ENCODE measurements around the gene KIZ. TPM values are rescaled to one million over a fixed set of nuclear protein-coding genes. Genes with fewer than 3 reads are reported as not detected.
"Not testable (repeated sequence)": the region's sequence is repeated elsewhere in the genome, so short reads cannot be mapped to it uniquely, and the experiment has no call there.

The KIZ gene
- total RNA-seq, 1 experiment from 2014 or later, result 43.6 TPM

DNA sequence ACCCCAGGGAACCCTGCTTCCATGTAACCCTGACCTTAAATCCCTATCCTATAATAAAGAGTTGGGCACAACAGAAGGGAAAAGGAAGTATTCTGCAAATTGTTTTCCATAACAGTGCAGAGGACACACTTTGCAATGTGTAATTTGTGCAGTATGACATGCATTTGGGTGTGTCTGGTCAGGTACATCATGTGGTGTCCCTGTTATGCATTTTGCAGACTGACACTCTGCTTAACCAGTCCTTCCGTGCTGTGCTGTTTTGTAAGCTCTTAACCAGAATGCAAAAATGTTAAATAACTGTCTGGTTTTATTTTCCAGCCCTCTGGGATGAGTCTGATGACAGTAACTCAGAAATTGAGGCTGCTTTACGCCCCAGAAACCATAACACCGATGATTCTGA lies 120.3 kb downstream of the KIZ start:
- H3K9me3 Mint-ChIP-seq, result peaks cover 5% of the 10 kb centered on the region
- DNase-seq (ENCODE audit: low spot score) (no peak), ATAC-seq (no peak)
- TF ChIP-seq, protein P1, sequence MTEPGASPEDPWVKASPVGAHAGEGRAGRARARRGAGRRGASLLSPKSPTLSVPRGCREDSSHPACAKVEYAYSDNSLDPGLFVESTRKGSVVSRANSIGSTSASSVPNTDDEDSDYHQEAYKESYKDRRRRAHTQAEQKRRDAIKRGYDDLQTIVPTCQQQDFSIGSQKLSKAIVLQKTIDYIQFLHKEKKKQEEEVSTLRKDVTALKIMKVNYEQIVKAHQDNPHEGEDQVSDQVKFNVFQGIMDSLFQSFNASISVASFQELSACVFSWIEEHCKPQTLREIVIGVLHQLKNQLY (CRISPR knock-in tag; IDR thresholded peaks at IDR 0.05), result no peak
- TF ChIP-seq, protein P2, sequence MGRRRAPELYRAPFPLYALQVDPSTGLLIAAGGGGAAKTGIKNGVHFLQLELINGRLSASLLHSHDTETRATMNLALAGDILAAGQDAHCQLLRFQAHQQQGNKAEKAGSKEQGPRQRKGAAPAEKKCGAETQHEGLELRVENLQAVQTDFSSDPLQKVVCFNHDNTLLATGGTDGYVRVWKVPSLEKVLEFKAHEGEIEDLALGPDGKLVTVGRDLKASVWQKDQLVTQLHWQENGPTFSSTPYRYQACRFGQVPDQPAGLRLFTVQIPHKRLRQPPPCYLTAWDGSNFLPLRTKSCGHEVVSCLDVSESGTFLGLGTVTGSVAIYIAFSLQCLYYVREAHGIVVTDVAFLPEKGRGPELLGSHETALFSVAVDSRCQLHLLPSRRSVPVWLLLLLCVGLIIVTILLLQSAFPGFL (CRISPR knock-in tag; IDR thresholded peaks at IDR 0.05; ENCODE audit: borderline replicate concordance), result no peak
- TF ChIP-seq, protein P3, sequence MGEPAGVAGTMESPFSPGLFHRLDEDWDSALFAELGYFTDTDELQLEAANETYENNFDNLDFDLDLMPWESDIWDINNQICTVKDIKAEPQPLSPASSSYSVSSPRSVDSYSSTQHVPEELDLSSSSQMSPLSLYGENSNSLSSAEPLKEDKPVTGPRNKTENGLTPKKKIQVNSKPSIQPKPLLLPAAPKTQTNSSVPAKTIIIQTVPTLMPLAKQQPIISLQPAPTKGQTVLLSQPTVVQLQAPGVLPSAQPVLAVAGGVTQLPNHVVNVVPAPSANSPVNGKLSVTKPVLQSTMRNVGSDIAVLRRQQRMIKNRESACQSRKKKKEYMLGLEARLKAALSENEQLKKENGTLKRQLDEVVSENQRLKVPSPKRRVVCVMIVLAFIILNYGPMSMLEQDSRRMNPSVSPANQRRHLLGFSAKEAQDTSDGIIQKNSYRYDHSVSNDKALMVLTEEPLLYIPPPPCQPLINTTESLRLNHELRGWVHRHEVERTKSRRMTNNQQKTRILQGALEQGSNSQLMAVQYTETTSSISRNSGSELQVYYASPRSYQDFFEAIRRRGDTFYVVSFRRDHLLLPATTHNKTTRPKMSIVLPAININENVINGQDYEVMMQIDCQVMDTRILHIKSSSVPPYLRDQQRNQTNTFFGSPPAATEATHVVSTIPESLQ (CRISPR knock-in tag; IDR thresholded peaks at IDR 0.05), result no peak
- no peak for TF ChIP-seq IRF2 (CRISPR knock-in tag; IDR thresholded peaks at IDR 0.05; ENCODE audit: borderline replicate concordance, low read depth)
- TF ChIP-seq, protein P4, sequence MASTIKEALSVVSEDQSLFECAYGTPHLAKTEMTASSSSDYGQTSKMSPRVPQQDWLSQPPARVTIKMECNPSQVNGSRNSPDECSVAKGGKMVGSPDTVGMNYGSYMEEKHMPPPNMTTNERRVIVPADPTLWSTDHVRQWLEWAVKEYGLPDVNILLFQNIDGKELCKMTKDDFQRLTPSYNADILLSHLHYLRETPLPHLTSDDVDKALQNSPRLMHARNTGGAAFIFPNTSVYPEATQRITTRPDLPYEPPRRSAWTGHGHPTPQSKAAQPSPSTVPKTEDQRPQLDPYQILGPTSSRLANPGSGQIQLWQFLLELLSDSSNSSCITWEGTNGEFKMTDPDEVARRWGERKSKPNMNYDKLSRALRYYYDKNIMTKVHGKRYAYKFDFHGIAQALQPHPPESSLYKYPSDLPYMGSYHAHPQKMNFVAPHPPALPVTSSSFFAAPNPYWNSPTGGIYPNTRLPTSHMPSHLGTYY (CRISPR knock-in tag; IDR thresholded peaks at IDR 0.05), result no peak
- TF ChIP-seq, protein P5, sequence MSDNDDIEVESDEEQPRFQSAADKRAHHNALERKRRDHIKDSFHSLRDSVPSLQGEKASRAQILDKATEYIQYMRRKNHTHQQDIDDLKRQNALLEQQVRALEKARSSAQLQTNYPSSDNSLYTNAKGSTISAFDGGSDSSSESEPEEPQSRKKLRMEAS (CRISPR knock-in tag; IDR thresholded peaks at IDR 0.05), result no peak
- TF ChIP-seq, protein P6, sequence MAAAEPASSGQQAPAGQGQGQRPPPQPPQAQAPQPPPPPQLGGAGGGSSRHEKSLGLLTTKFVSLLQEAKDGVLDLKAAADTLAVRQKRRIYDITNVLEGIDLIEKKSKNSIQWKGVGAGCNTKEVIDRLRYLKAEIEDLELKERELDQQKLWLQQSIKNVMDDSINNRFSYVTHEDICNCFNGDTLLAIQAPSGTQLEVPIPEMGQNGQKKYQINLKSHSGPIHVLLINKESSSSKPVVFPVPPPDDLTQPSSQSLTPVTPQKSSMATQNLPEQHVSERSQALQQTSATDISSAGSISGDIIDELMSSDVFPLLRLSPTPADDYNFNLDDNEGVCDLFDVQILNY (CRISPR knock-in tag; IDR thresholded peaks at IDR 0.05), result no peak
- no peak for TF ChIP-seq HMGA2 (CRISPR knock-in tag; IDR thresholded peaks at IDR 0.05)
- TF ChIP-seq ZNF416 (CRISPR knock-in tag; IDR thresholded peaks at IDR 0.05), result no peak
- TF ChIP-seq PRRX2 (CRISPR knock-in tag; IDR thresholded peaks at IDR 0.05), result no peak
- TF ChIP-seq NFATC4 (CRISPR knock-in tag; IDR thresholded peaks at IDR 0.05), result no peak
- TF ChIP-seq NFE2L1 (CRISPR knock-in tag; IDR thresholded peaks at IDR 0.05), result no peak
- TF ChIP-seq ZNF396 (CRISPR knock-in tag; IDR thresholded peaks at IDR 0.05; ENCODE audit: borderline replicate concordance), result no peak
- no peak for TF ChIP-seq SP1 (CRISPR knock-in tag; conservative IDR thresholded peaks at IDR 0.05)
- no peak overlapping the region for H3K4me3 Mint-ChIP-seq
- peaks cover 10% of the 10 kb centered on the region for H3K36me3 Mint-ChIP-seq
- H3K27ac Mint-ChIP-seq, result no peak overlapping the region
- peaks cover 20% of the 10 kb centered on the region for H3K4me1 Mint-ChIP-seq
- ChIA-PET CTCF (interaction anchor here (2.3 kb wide), 1 partner anchor 11 kb away, joined by 22 read pairs; no protein-coding TSS in a partner anchor), POLR2A (no interaction called here)
- H3K27me3 Mint-ChIP-seq (ENCODE audit: low read depth), result no peaks in the 10 kb centered on the region

DNA sequence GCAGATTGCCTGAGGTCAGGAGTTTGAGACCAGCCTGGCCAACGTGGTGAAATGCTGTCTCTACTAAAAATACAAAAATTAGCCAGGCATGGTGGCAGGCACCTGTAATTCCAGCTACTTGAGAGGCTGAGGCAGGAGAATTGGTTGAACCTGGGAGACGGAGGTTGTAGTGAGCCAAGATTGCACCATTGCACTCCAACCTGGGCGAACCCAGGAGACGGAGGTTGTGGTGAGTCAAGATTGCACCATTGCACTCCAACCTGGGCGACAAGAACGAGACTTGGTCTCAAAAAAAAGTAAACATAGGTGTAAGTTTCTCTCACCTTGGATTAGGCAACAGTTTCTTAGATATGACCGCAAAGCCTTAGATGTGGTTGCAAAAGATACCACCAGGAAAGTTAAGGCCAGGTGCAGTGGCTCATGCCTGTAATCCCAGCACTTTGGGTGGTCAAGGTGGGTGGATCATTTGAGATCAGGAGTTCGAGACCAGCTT lies 121.8 kb downstream of the KIZ start:
- peaks cover 10% of the 10 kb centered on the region for H3K36me3 Mint-ChIP-seq
- not testable (repeated sequence) for H3K9me3 Mint-ChIP-seq

DNA sequence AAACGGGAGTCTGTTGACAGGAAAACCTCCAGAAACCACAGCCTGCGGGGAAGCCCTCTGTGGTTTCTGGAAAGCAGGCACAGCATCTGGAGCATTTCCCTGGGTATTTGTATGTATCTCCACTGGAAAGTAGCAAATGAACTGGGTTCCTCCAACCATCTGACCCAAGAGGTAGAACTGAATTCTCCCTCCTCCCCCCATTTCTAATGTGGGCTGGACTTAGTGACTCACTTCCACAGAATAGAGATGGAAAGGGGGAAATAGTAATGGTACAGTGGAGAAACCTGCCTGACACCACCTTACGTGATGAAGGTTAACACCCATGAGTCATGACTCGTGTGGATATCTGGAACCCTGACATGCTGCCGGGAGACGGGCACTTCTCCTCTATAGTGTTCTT lies 125.4 kb downstream of the KIZ start:
- H3K4me3 Mint-ChIP-seq, result no peak overlapping the region
- peaks cover 7% of the 10 kb centered on the region for H3K9me3 Mint-ChIP-seq
- ChIA-PET CTCF (interaction anchor here (2.2 kb wide), 1 partner anchor 16 kb away, joined by 7 read pairs; no protein-coding TSS in a partner anchor), POLR2A (interaction anchor here (0.5 kb wide), 1 partner anchor 15 kb away, joined by 4 read pairs; no protein-coding TSS in a partner anchor)
- H3K36me3 Mint-ChIP-seq, result peaks cover 9% of the 10 kb centered on the region
- ATAC-seq (no peak), DNase-seq (ENCODE audit: low spot score) (no peak)
- H3K27ac Mint-ChIP-seq, result no peak overlapping the region
- no peaks in the 10 kb centered on the region for H3K27me3 Mint-ChIP-seq (ENCODE audit: low read depth)
- no peaks in the 10 kb centered on the region for H3K4me1 Mint-ChIP-seq
- no peak for TF ChIP-seq TP53 (CRISPR knock-in tag; IDR thresholded peaks at IDR 0.05)
- TF ChIP-seq, protein P3 (CRISPR knock-in tag; IDR thresholded peaks at IDR 0.05), result no peak
- TF ChIP-seq, protein P7, sequence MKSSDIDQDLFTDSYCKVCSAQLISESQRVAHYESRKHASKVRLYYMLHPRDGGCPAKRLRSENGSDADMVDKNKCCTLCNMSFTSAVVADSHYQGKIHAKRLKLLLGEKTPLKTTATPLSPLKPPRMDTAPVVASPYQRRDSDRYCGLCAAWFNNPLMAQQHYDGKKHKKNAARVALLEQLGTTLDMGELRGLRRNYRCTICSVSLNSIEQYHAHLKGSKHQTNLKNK (CRISPR knock-in tag; IDR thresholded peaks at IDR 0.05), result no peak
- TF ChIP-seq TEAD1 (CRISPR knock-in tag; IDR thresholded peaks at IDR 0.05), result no peak
- TF ChIP-seq FOXK1 (CRISPR knock-in tag; IDR thresholded peaks at IDR 0.05), result no peak
- no peak for TF ChIP-seq SMAD4 (CRISPR knock-in tag; IDR thresholded peaks at IDR 0.05)
- no peak for TF ChIP-seq ZNF423 (CRISPR knock-in tag; IDR thresholded peaks at IDR 0.05)
- no peak for TF ChIP-seq ETV6 (CRISPR knock-in tag; IDR thresholded peaks at IDR 0.05)
- no peak for TF ChIP-seq TCF7 (CRISPR knock-in tag; IDR thresholded peaks at IDR 0.05; ENCODE audit: low read depth)

More for the DNA sequence above, 121.8 kb downstream of the KIZ start:
- POLR2A ChIA-PET; H3K27me3 Mint-ChIP-seq (ENCODE audit: low read depth); CTCF ChIA-PET; ATAC-seq; DNase-seq (ENCODE audit: low spot score); H3K27ac Mint-ChIP-seq; H3K4me3 Mint-ChIP-seq: not testable (repeated sequence)
- H3K4me1 Mint-ChIP-seq, result peaks cover 10% of the 10 kb centered on the region
